NCI-H460 (cell line): ENCODE results near the gene KCNMA1. TPM values are rescaled to one million over a fixed set of nuclear protein-coding genes. Genes with fewer than 3 reads are reported as not detected.
A peak's percentile ranks its signal among the peaks of the same experiment; 100 is the strongest.

Experiments
- DNase-seq: peaks from one replicate; pipeline ENCODE4 v3.0.0-alpha.2; 2016; ENCODE audit warnings: low read depth; ENCODE audit errors: extremely low read depth
- total RNA-seq: library from RNA; depleted of rRNA; stranded (reverse); fragments of >200 nt; shearing (Covaris generic); gene quantifications from 2 replicates; pipeline ENCODE4 v1.2.3, GENCODE V29; 2014

Gene KCNMA1
- total RNA-seq, 1 experiment from 2014 or later = 0.54 TPM

- peak; percentile 45 for DNase-seq
Measured at GRCh38 chr10:77111611-77112550, 525.7 kb downstream of the KCNMA1 start.

DNA sequence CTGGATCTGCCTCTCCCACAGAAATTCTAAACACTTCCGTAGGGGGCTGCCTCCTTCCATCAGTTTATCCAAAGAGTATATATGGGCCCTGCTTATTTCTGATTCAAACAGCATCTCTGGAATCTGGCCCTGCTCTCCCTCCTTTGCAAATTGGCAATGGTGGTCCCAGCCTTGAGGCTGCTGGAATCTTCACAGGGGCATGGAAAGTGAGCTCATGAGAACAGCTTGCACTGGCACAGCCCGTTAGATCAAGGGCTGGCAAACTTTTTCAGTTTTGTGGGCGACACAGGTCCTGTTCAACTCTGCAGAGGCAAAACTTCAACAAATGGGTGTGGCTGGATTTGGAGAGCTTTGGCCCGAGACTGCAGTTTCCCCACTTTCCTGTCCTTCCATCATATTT is 526.9 kb downstream of the KCNMA1 start:
- no peak for DNase-seq

DNA sequence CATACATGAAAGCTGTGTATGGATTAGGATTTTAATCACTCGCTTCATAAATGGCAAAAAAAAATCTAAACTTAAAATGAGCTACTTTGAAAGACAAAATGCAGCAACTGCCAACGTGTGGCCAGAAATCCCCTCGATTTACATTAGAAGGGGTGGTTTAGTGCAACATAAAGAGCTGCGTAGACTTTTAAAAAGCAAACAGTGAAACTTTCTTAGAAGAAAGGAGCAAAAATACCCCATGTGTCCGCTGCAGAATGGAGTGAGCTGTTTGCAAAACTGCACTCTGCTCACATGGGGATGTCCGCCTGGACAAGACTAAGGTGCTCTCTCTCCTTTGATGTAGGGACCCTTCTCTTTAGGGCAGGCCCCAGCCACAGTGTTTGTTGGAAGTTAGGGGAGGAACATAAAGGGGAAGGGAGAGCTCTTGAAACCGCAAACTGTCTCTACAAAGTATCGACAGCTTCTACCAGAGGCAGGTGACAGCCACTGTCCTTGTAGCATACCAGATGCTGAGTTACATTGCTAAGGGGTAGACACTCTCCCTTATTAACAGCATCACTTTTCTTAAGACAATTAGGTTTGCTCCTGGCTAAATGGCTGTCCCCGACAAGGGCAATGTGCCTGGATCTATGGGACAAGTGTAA is 528.1 kb downstream of the KCNMA1 start:
- DNase-seq = no peak

DNA sequence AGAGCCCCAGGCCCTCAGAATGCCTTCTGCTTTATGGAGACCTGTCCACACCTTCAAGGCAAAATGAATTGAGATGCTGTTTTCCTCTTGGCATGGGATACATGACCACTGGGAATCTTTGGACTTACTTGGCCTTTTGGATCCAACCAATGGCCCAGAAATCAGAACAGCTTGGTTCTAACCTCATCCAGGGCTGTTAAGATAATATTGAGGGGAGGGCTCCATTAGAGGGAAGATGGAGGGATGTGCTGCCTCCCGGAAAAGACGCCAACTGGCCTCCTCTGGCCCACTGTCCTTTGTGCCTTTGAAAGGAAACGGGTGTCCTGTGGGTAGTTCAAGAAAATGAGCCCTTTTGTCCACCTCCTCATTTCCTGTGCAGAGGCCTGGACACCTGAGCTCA is 530.9 kb downstream of the KCNMA1 start:
- DNase-seq = no peak

- DNase-seq = no peak
Measured at GRCh38 chr10:77105761-77106221, 531.8 kb downstream of the KCNMA1 start.

DNA sequence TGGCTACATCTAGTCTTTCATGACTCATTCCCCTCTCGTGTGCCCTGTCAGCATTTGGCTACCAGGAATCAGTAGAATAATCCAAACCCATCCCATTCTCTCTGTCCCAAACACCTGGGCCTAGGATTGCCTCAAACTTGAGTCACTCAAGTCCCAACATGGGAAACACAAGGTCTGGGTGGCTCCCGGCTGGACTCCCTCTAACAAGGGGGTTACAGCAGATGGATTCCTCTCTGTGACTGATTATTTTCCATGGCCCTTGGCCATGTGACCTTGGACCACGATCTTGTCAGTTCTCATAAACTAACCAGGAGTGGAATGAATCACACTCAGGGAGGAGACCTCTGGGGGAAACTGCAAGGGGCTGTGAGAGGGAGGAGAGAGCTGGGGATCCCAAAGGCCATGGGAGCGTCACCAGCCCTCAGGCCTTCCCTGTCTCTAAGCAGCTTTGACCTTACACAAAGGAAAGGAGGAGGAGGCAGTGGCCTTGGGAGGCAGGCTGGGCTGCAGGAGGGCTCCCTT is 533.1 kb downstream of the KCNMA1 start:
- no peak for DNase-seq

DNA sequence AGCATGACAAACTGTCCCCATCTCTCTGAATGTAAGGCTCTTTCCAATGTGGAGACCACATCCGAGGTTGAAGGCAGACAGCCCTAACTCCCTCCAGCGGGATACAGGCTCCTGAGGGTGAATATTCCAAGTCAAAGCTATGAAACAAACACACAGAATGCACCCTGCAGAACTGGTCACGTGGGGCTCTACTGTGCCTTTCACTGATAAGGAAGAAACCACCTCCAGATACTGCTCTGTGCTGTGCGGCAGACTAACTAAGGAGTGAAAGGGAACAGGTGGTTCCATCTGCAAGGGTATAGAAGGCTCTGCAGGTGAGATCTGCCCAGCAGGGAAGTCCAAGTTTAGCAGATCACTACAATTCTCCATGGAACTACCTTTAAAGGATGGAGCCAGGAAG is 534.4 kb downstream of the KCNMA1 start:
- DNase-seq = no peak

DNA sequence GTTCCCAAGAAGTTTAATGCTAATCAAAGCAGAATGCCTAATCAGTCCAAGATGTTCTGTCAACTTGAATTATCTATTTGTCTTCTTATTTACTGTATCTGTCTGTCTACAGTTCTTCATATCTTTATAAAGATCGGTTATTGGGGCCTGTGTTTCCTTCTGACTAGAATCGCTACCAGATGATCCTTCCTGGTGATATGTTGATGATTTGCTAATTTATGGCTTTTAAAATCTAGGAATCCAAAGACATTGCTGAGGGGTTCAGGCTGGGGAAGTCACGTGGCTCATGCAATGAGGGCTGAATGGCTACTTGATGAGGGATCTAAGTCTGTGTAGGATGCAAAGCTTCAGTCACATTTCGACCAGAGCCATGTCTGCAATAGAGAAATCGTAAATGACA is 536.3 kb downstream of the KCNMA1 start:
- DNase-seq = no peak

DNA sequence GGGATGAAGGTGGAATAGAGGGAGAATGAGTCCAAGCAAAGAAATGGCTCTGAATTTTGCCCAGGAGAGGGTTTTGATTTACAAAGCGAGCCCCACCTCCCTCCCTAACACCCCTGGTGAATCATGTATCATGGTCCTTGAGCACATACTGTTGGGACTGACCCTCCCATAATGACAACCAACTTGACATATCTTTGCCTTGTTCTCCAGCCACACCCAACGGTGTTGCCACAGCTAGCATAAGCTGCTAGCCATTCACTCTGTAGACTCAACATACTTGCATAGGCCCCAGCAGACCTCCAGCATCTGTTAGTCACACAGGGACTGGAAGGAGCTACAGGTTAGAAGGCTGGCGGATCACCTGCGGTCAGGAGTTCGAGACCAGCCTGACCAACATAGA is 538.5 kb downstream of the KCNMA1 start:
- DNase-seq = no peak

DNA sequence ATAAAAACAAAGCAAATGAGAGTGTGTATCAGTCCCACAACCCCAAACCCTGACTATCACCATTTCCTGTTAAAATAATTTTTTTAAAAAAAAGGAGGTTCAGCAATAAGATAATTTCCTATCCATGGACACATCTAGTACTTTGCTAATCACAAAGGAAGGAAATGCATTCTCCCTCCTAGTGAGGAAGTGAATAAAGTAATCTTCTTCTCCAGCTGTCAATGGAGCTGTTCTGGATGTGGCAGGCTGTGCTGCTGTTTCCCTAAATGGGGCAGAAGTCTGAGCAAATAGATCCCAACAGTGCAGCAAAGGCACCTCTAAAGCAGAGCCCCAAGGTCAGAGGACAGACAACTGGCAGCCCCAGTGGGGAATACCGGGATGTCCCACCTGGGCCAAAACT is 540.0 kb downstream of the KCNMA1 start:
- DNase-seq = no peak

DNA sequence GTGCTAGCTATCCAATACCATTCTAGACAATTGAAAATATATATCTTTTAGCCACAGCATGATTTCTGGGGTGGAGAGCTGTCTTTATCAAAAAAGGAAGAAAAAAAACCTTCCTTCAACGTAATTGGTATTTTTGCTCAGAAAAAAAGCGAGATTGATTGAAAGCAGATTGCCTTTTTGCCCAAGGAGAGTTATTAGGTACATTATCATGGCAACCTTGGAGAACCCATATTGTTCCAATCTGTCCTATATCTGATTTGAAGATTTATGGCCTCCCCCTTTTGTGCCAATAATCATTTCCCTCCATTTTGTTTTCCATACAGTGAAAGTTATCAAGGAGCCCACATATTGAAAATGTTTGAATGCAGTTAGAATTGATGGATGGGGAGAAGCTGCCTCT is 544.5 kb downstream of the KCNMA1 start:
- DNase-seq = no peak

DNA sequence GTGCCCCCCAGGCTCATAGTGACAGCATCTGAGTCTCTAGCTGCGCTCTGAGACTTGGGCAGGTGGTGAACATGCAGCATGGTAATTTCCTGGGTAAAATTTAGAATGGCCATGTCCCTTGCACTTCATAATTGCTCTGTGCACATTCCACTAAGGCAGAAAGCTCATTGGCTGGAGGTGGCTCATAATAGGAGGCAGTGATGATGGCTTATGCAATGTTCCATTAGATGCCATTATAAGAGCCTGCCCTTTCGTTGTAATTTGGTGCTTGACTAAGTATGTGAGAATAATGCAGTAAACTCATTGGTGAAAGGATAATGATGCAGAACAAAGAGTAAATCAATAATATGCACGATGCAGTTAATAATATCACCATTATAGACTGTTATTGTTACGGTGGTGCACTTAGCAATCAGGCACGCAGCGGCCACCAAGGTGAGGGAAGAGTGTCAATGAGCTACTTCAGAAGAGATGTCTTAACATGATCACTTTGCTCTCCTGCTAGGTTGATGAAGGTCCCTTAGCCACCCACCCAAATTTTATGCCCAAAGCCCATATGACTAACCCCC is 545.9 kb downstream of the KCNMA1 start:
- no peak for DNase-seq

DNA sequence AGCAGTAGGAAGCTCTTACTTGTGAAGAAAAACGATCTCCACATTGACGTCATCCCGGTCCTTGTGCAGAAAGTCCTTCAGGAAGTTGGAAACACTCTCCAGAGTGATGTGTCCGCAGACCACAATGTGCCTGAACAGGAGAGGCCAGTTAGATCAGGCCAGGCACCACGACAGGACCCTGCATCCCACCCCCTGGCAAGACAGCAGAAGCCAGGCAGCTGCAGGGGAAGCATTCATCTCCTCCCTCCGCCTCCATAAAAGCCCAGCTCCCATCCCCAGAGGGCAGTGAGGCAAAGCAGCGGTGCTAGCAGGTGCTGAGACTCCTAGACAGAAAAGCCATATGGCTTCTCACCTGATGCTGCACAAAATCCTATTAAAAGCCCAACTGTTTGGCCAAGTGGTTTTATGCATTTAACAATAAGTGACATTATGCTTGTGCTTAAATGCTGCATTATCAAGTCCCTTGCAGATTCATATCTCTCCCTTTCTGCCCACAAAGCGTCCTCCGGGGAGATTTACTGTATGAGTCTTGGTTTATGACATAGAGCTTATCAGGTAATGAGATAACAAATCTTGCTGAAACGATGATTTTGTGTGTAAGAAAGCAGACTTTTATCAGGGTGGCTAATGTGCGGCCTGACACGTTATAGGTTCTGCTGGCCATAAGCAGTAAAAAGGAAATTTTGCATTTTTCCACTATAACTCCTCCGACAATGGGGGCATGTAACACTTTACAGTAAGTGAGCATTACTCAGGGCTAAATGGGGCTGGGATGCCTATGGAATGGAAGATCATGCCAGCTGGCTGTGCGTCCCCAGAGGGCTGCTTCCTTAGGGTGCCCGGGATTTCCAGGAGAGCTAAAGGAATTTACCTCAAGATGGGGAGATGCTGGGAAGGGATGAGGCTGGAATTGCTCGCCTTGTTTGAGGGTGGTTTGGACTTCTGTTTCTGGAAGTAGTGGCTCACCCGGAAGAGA is 546.9 kb downstream of the KCNMA1 start:
- DNase-seq = no peak

GRCh38 chr10:77087366-77087765 is 550.2 kb downstream of the KCNMA1 start:
- DNase-seq = no peak

- no peak for DNase-seq
Measured at GRCh38 chr10:77086081-77086480, 551.5 kb downstream of the KCNMA1 start.

GRCh38 chr10:77085344-77085743 is 552.3 kb downstream of the KCNMA1 start:
- no peak for DNase-seq

- DNase-seq = no peak
Measured at GRCh38 chr10:77084431-77085144, 553.0 kb downstream of the KCNMA1 start.

GRCh38 chr10:77082601-77083252 is 554.9 kb downstream of the KCNMA1 start:
- no peak for DNase-seq

DNA sequence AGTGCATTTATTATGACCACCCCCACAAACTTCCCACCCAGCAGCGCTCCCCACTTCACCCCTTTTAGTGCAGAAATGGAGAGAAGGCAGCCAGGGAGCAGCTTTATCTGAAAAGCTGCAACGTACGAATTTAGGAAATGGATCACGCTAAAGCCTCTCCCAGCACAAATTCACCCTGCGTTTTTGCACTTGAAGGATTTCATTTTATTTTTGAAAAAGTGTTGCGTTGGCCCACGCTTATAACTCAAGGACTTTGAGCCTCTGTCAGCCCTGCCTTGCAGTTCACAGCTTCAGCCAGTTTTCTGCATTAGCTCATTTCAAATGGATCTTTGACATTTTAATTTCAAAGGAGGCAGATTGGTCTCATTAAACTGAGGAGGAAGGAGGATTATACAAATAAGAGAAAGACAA is 556.1 kb downstream of the KCNMA1 start:
- no peak for DNase-seq
